Measurements from ENCODE around the gene TTLL9.
A peak's percentile ranks its signal among the peaks of the same experiment; 100 is the strongest.

Gene TTLL9

DNA sequence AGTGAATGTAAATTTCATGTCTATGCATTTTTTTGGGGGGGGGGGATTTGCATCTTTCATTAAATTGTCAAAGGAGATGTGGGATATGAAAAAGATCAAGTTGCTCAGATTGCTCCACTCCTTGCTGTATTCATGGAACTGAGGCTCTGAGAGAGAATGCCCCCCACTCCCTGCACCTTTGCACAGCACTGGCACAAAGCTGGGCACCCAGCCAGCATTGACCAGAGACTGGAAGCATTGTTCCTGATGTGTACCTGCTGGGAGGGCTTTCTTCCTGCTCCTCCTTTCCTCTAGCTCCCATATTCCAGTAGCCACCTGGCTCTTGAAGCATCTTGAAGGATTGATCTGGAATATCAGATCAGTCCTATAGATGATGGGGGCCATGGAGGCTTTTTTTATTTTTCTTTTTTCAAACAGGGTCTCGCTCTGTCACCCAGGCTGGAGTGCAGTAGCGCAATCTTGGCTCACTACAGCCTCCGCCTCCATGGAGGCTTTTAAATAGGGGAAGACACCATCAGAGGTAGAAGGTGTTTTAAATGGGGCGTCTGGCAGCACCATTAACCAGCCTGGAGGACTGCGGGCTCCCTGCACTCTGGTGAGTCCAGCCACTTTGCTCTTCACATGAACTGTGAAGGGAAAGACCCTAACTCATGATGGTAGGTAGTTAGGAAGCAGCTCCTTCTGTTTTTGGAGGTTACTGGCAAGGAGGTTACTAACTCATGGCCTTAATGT is 11.0 kb upstream of the TTLL9 start:
- TF ChIP-seq, protein P1, sequence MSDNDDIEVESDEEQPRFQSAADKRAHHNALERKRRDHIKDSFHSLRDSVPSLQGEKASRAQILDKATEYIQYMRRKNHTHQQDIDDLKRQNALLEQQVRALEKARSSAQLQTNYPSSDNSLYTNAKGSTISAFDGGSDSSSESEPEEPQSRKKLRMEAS (IDR thresholded peaks at IDR 0.05; ENCODE audit: low read depth, low read length) = no peak
- no peak for TF ChIP-seq POLR2A (IDR thresholded peaks at IDR 0.05; ENCODE audit: extremely low read depth, insufficient read length)
- TF ChIP-seq, protein P2, sequence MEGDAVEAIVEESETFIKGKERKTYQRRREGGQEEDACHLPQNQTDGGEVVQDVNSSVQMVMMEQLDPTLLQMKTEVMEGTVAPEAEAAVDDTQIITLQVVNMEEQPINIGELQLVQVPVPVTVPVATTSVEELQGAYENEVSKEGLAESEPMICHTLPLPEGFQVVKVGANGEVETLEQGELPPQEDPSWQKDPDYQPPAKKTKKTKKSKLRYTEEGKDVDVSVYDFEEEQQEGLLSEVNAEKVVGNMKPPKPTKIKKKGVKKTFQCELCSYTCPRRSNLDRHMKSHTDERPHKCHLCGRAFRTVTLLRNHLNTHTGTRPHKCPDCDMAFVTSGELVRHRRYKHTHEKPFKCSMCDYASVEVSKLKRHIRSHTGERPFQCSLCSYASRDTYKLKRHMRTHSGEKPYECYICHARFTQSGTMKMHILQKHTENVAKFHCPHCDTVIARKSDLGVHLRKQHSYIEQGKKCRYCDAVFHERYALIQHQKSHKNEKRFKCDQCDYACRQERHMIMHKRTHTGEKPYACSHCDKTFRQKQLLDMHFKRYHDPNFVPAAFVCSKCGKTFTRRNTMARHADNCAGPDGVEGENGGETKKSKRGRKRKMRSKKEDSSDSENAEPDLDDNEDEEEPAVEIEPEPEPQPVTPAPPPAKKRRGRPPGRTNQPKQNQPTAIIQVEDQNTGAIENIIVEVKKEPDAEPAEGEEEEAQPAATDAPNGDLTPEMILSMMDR (IDR thresholded peaks at IDR 0.05; ENCODE audit: low read depth, low read length) = no peak
- TF ChIP-seq MYC (IDR thresholded peaks at IDR 0.05; ENCODE audit: low read depth, low read length) = no peak
- DNase-seq (ENCODE audit: low read depth) = no peak
- no peak overlapping the region for H3K4me3 ChIP-seq (ENCODE audit: low read depth, low read length)

DNA sequence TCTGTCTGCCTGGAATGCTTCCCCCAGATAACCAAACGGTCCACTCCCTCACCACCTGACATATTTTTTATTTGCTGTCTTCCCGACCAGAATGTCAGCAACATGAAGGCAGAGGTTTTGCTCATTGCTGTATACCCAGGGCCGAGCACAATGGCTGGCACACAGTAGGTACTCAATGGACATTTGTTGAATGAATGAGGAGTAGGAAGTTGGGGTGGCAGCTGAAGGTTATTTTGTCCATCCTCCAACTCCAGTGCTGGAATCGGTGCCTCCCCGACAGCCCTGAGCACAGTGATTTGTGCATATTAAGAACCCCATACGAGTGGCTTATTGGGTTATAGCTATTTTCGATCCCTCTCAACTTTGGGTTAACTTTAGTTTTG is 10.4 kb upstream of the TTLL9 start:
- DNase-seq (ENCODE audit: low read depth) = no peak
- TF ChIP-seq, protein P1 (IDR thresholded peaks at IDR 0.05; ENCODE audit: low read depth, low read length) = no peak
- TF ChIP-seq, protein P2 (IDR thresholded peaks at IDR 0.05; ENCODE audit: low read depth, low read length) = no peak
- no peak for TF ChIP-seq MYC (IDR thresholded peaks at IDR 0.05; ENCODE audit: low read depth, low read length)
- no peak for TF ChIP-seq POLR2A (IDR thresholded peaks at IDR 0.05; ENCODE audit: extremely low read depth, insufficient read length)
- no peak overlapping the region for H3K4me3 ChIP-seq (ENCODE audit: low read depth, low read length)

DNA sequence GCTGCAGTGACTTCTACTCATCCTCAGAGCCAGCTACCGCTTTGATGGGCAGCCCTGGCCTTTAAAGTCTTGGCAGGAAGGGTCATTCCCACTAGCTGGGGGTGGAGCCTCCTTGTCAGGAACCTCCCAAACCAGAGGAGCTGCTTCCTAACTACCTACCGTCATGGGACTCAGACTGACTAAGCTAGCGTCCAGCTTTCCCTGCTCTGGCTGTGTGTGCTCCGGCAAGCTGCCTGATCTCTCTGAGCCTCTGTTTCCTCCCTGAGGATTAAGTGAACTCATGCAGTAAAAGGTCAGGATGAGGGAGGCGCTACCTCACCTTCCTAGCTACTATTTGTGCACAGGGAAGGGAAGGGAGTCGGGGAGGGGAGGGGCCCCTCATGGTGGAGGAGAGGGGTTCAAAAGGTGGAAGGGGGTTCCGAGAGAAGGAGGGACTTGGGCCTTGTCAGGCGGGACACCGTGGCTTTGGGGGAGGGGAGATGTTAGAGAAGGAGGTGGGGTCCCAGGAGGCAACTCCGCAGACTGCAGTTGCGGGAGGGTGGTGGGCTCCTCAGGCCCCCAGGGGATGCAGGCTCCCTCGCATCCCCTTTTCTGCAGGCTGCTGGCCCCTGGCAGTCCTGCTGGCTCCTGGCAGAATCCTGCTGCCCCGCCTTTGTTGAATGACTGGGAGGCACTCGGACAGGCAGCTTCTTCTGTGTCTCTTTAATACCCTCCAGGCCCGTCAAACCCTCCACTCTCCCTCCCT is 9.9 kb upstream of the TTLL9 start:
- peak; percentile 25 for DNase-seq (ENCODE audit: low read depth)
- H3K4me3 ChIP-seq (ENCODE audit: low read depth, low read length) = no peak overlapping the region
- TF ChIP-seq, protein P1 (IDR thresholded peaks at IDR 0.05; ENCODE audit: low read depth, low read length) = no peak
- no peak for TF ChIP-seq POLR2A (IDR thresholded peaks at IDR 0.05; ENCODE audit: extremely low read depth, insufficient read length)
- TF ChIP-seq, protein P2 (IDR thresholded peaks at IDR 0.05; ENCODE audit: low read depth, low read length) = no peak
- no peak for TF ChIP-seq MYC (IDR thresholded peaks at IDR 0.05; ENCODE audit: low read depth, low read length)

DNA sequence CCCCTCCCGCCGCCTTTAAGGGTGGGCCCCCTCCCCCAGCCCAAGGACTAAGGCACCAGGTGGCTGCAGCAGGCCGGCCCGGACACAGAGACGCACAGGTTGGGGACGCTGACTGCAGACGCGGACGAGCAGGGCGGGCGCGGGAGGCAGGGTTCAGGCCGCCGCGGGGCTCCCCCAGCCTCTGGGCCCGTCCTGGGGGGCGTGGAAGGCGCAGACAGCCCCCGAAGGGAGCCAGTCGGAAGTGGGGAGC is 9.4 kb upstream of the TTLL9 start:
- TF ChIP-seq POLR2A (IDR thresholded peaks at IDR 0.05; ENCODE audit: extremely low read depth, insufficient read length) = no peak
- TF ChIP-seq, protein P2 (IDR thresholded peaks at IDR 0.05; ENCODE audit: low read depth, low read length) = no peak
- TF ChIP-seq MYC (IDR thresholded peaks at IDR 0.05; ENCODE audit: low read depth, low read length) = no peak
- TF ChIP-seq, protein P1 (IDR thresholded peaks at IDR 0.05; ENCODE audit: low read depth, low read length) = no peak
- H3K4me3 ChIP-seq (ENCODE audit: low read depth, low read length) = peak overlapping the region; percentile 42
- no peak for DNase-seq (ENCODE audit: low read depth)

DNA sequence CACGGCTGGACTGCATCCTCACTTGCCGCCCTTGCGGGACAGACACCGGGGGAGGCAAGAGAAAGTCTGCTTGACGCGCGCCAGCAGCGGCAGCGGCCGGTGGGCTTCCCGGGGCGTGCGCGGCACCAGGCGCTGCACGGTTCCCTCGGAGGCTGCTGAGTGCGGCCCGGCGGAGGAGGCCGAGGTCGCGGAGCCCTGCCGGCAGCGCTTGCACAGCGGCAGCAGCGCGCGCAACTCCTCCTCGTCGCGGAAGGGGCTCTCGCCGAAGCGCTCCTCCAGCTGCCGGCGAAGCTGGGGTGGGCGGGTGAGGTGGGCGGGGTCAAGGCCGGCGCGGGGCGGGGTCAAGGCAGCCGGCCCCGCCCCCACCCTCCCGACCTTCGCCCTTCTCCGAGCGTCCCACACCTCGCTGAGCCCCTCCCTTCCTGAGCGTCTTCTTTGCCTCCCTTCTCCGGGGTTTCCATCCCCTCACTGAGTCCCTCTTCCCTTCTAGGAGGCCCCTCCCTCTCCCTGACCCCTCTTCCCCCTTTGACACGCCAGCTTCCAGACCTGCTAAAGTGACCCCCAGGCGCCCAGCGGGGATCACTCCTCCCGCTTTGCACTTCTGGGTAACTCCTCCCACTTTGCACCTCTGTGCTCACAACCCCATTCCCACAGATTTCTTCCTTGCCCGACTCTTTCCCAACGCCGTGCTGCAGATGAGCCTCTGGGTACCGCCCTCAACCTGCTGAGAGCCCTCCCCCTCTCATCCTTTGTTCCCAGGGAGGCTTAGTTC is 8.9 kb upstream of the TTLL9 start:
- peak; percentile 14 for TF ChIP-seq POLR2A (IDR thresholded peaks at IDR 0.05; ENCODE audit: extremely low read depth, insufficient read length)
- TF ChIP-seq, protein P1 (IDR thresholded peaks at IDR 0.05; ENCODE audit: low read depth, low read length) = no peak
- TF ChIP-seq MYC (IDR thresholded peaks at IDR 0.05; ENCODE audit: low read depth, low read length) = no peak
- TF ChIP-seq, protein P2 (IDR thresholded peaks at IDR 0.05; ENCODE audit: low read depth, low read length) = no peak

More for the DNA sequence above, 8.9 kb upstream of the TTLL9 start:
- H3K4me3 ChIP-seq (ENCODE audit: low read depth, low read length) = peak overlapping the region; percentile 42
- peak; percentile 86 for DNase-seq (ENCODE audit: low read depth)

All from NB4 (cell line).